Skin epidermis (tissue), 12 donors: Measurements from ENCODE around the gene FCER1G.
A peak's percentile ranks its signal among the peaks of the same experiment; 100 is the strongest.

Experiments used
- H3K27ac ChIP-seq, 21 experiments: fragments of 200-600 bp; sonication (generic) in 11 of 21; one replicate each; pipeline ENCODE4 v1.5.0; 2020; ENCODE audit warnings: mild to moderate bottlenecking in 3 of 21, inconsistent platforms in 2 of 21, moderate library complexity in 2 of 21
- H3K4me3 ChIP-seq, 7 experiments: fragments of 200-600 bp; sonication (generic) in 2 of 7; one replicate each; pipeline ENCODE4 v1.5.0; 2020; ENCODE audit warnings: inconsistent platforms in 2 of 7, mild to moderate bottlenecking in 2 of 7, moderate library complexity in 1 of 7

FCER1G gene

GRCh38 chr1:161200421-161200991 lies 14.6 kb upstream of the FCER1G start:
- peak overlapping the region; percentile 29 to 98 (median 94) for H3K27ac ChIP-seq
- no peak overlapping the region for H3K4me3 ChIP-seq

- Histone ChIP-seq H3K4me3 (peak overlapping the region; percentile 57 to 87 (median 76)), H3K27ac (peak overlapping the region; percentile 75 to 98 (median 94))
Measured at GRCh38 chr1:161200992-161201835, 13.9 kb upstream of the FCER1G start.

- peak within 1 kb of the TSS; percentile 75 to 98 (median 94) for H3K27ac ChIP-seq
- peak within 1 kb of the TSS; percentile 57 to 87 (median 76) for H3K4me3 ChIP-seq
Measured at GRCh38 chr1:161201836-161202712, 13.0 kb upstream of the FCER1G start, which contains the start of gene NDUFS2. TSS of gene NDUFS2 (plus strand) at chr1:161202367. CDS start at chr1:161202386, 19 bp downstream.

- H3K27ac ChIP-seq, result peak overlapping the region in 4 of 21 experiments; percentile 0 to 69 (median 38)
- no peak overlapping the region for H3K4me3 ChIP-seq
Measured at GRCh38 chr1:161206411-161207140, 8.5 kb upstream of the FCER1G start.

- Histone ChIP-seq H3K27ac (peak overlapping the region in 4 of 21 experiments; percentile 26 to 69 (median 54)), H3K4me3 (no peak overlapping the region)
Measured at GRCh38 chr1:161207173-161207572, 7.9 kb upstream of the FCER1G start.

- H3K27ac ChIP-seq, result peak overlapping the region in 1 of 21 experiments; percentile 52
- no peak overlapping the region for H3K4me3 ChIP-seq
Measured at GRCh38 chr1:161209790-161210409, 5.2 kb upstream of the FCER1G start.

GRCh38 chr1:161214369-161214768 lies 726 bp upstream of the FCER1G start:
- Histone ChIP-seq H3K27ac (peak overlapping the region in 14 of 21 experiments; percentile 17 to 80 (median 54)), H3K4me3 (no peak overlapping the region)

GRCh38 chr1:161216945-161217712 lies 2.0 kb downstream of the FCER1G start:
- peak overlapping the region in 20 of 21 experiments; percentile 34 to 89 (median 69) for H3K27ac ChIP-seq
- H3K4me3 ChIP-seq, result peak overlapping the region in 5 of 7 experiments; percentile 12 to 27 (median 21)

- Histone ChIP-seq H3K4me3 (no peak overlapping the region), H3K27ac (peak overlapping the region in 15 of 21 experiments; percentile 34 to 89 (median 71))
Measured at GRCh38 chr1:161217831-161218230, 2.7 kb downstream of the FCER1G start.

- peak overlapping the region in 9 of 21 experiments; percentile 50 to 89 (median 72) for H3K27ac ChIP-seq
- H3K4me3 ChIP-seq, result no peak overlapping the region
Measured at GRCh38 chr1:161218301-161219077, 3.4 kb downstream of the FCER1G start.

- H3K27ac ChIP-seq, result no peak overlapping the region
- no peak overlapping the region for H3K4me3 ChIP-seq
Measured at GRCh38 chr1:161219078-161219892, 4.2 kb downstream of the FCER1G start.

- Histone ChIP-seq H3K27ac (no peak overlapping the region), H3K4me3 (no peak overlapping the region)
Measured at GRCh38 chr1:161220002-161220401, 4.9 kb downstream of the FCER1G start.

- Histone ChIP-seq H3K27ac (no peak overlapping the region), H3K4me3 (no peak overlapping the region)
Measured at GRCh38 chr1:161222175-161223019, 7.3 kb downstream of the FCER1G start.

GRCh38 chr1:161223805-161224694 lies 9.0 kb downstream of the FCER1G start:
- Histone ChIP-seq H3K4me3 (no peak overlapping the region), H3K27ac (no peak overlapping the region)
